Measurements from ENCODE around the gene CD151.
A peak's percentile ranks its signal among the peaks of the same experiment; 100 is the strongest.

CD151 gene

GRCh38 chr11:792873-793272, 39.9 kb upstream of the CD151 start:
- in situ Hi-C loops (cut with HindIII; ENCODE audit: low pct_unique_long_range_greater_than_20kb, low sequenced_read_pairs) = no loop called here
- no peak for DNase-seq (ENCODE audit: low read depth in 1 of 2, low spot score in 1 of 2)
- no peak for TF ChIP-seq JUND (IDR thresholded peaks at IDR 0.05; ENCODE audit: low read depth)

DNA sequence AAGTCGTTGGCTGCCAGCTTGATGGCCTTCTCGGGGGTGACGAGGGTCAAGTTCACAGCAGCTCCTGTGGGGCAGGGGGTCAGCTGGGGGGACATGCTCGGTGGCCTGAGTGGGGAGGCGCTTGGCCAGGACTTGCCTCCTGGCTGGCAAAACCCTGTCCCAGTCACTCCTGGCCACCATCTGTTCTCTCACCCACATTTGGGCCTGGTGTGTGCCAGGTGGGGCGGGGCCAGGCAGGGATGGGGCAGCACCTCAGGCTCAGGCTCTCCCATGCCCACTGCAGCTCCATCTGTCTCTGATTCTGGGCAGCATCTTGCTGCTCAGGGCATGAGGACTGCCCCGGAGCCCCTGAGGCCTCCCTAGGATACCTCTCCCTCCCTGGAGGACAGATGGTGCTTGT, 39.2 kb upstream of the CD151 start:
- no peak for TF ChIP-seq JUND (IDR thresholded peaks at IDR 0.05; ENCODE audit: low read depth)
- DNase-seq (ENCODE audit: low read depth in 1 of 2, low spot score in 1 of 2) = no peak
- in situ Hi-C loops (cut with HindIII; ENCODE audit: low pct_unique_long_range_greater_than_20kb, low sequenced_read_pairs) = no loop called here

GRCh38 chr11:794013-794765, 38.6 kb upstream of the CD151 start:
- in situ Hi-C loops (cut with HindIII; ENCODE audit: low pct_unique_long_range_greater_than_20kb, low sequenced_read_pairs) = no loop called here
- DNase-seq (ENCODE audit: low read depth in 1 of 2, low spot score in 1 of 2) = no peak
- TF ChIP-seq JUND (IDR thresholded peaks at IDR 0.05; ENCODE audit: low read depth) = no peak

DNA sequence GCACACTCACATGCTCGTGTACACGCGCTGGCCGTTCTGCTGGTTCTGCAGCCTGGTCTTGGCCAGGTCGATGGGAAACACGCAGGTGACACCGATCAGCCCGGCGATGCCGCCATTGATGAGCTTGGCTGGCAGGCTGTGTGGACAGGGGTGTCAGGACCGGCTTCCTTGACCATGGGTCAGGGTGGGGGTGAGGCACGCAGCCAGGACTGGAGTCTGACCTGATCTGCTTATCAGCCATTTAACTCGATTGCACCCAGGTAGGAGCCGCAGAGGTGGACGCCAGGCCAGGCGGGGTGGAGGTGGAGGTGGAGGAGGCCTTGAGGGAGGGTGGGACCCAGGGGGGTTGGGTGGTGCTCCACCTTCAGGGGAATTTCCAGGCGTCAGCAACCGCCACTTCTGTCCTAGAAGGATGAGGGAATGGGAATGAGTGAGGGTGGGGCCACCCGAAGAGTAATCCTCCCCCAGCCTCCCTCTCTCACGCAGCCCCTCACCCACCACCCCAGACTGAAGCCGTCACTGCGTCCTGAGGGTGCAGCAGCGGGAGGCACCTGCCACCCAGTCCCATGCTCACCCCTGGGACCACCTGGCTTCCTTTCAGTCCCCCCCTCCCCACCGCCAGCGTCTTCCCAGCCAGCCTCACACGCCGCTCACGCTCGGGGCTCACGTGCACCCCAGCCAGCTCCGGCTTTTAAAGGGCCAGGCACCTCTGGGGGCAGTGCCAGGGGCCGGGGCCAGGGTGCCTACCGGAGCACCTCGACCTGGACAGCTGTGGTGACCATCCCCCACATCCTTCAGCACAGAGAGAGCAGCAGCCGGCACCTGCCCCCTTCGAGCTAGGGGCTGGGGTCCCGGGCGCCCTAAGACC, 37.8 kb upstream of the CD151 start:
- in situ Hi-C loops (cut with HindIII; ENCODE audit: low pct_unique_long_range_greater_than_20kb, low sequenced_read_pairs) = no loop called here
- no peak for TF ChIP-seq JUND (IDR thresholded peaks at IDR 0.05; ENCODE audit: low read depth)
- DNase-seq (ENCODE audit: low read depth in 1 of 2, low spot score in 1 of 2) = no peak

DNA sequence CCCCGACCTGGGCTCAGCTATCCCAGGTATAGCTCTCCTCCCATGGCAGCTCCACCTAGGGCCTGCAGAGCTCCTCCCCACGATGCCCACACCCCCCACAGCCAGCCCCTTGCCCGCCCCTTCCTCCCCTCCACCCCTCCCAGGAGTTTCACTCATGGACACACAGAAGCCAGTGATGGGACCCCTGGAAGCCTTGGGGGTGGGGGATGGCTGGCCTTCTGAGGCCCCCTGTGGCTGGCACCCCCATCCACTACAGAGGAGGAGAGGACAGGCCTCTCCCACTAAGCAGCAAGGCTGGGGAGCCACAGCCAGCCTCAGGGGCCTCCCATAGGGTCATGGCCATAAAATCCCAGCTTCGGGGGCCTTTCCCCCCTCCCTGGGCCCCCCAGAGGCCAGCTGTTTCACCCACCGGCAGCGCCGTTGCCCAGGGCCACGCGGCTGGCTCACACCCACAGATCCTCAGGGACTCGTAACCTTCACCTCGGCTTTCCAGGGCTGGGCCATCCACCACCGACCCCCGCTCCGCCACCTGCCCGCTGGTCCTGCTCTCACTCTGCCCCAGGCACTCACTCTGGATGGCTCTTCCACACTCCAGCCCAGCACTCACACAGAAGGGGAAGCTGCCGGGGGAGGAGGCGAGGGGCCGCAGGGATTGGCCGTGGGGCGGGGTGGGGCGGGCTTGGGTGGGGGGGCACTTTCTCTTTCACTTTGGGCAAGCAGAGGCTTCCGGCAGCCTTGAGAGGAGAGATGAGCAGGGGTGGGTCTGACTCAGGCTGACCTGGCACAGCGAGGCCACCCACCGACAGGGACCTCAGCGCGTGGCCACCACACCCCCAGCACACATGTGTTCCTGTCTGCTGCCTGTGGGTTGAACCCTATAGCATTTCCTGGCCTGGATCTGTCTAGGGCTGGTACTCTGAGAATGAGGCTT, 36.9 kb upstream of the CD151 start:
- DNase-seq (ENCODE audit: low read depth in 1 of 2, low spot score in 1 of 2) = no peak
- no peak for TF ChIP-seq JUND (IDR thresholded peaks at IDR 0.05; ENCODE audit: low read depth)
- in situ Hi-C loops (cut with HindIII; ENCODE audit: low pct_unique_long_range_greater_than_20kb, low sequenced_read_pairs) = no loop called here

DNA sequence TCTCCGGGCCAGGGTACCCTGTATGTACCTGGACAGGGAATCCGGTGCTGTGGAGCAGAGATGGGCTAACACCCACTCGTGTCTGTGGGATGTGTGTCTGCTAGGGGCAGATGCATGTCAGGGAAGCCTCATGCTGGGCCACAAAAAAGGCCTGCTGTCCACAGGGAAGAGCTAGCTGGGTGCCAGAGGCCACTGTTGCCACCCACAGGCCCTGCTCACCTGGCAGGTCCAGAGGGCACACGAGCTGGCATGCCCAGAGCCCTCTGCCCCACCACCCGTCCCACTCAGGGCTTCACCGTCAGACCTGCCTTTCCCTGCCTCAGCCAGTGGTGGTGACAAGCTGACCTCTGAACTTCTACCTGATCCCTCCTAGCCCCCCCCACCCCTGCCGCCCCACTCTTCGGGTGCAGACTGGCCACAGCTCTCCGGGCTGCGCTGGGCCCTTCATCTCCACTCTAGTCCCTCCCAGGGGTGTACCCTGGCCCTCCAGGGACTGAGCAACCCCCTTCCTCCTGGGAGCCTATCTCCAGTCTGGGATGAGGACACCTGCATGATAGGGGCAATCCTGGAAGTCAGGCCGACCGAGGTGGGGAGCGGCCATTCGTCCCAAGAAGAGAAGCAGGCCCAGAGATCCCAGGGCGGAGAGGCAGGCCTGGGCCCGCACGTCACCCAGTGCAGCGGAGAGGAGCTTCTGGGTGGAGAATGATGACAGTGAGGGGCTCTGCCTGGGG, 36.0 kb upstream of the CD151 start:
- no peak for TF ChIP-seq JUND (IDR thresholded peaks at IDR 0.05; ENCODE audit: low read depth)
- no peak for DNase-seq (ENCODE audit: low read depth in 1 of 2, low spot score in 1 of 2)
- in situ Hi-C loops (cut with HindIII; ENCODE audit: low pct_unique_long_range_greater_than_20kb, low sequenced_read_pairs) = no loop called here

- in situ Hi-C loops (cut with HindIII; ENCODE audit: low pct_unique_long_range_greater_than_20kb, low sequenced_read_pairs) = no loop called here
- DNase-seq (ENCODE audit: low read depth in 1 of 2, low spot score in 1 of 2) = peak; percentile 65 to 71
- TF ChIP-seq JUND (IDR thresholded peaks at IDR 0.05; ENCODE audit: low read depth) = no peak
Observed at GRCh38 chr11:797296-798092, 35.3 kb upstream of the CD151 start.

DNA sequence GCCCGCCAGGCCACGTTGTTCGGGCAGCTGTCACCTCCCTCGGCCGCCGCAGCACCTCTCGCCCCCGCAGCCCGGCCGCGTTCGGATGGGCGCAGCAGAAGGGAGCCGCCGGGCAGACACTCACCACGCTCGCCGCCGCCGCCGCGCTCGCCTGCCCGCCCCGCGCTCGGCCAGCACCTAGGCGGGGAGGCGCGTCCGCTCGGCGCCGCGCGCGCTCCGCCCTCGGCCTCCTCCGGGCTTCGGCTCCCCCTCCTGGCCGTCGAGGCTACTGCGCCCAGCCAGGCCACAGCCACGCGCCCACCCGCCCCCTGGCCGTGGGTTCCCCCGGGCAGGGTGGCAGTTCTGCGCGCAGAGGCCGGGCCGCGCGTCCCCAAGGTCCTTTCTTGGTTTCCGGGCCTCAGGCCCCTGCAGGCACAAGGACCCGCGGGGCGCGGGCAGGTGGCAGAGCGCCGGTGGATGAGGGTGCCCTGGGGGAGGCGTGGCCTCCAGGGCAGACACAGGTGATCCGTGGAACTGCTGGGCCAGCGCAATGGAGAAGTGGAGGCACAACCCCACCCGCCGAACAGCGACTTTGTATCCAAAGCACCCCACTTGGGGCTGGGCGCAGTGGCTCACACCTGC, 34.5 kb upstream of the CD151 start, which contains the start of gene SLC25A22:
Gene SLC25A22, minus strand, starts transcription at position 189 of the 621 bp plus-strand sequence. CDS start 3,275 bp downstream, outside the sequence.
- in situ Hi-C loops (cut with HindIII; ENCODE audit: low pct_unique_long_range_greater_than_20kb, low sequenced_read_pairs) = no loop called here
- DNase-seq (ENCODE audit: low read depth in 1 of 2, low spot score in 1 of 2) = peak; percentile 77 to 81
- TF ChIP-seq JUND (IDR thresholded peaks at IDR 0.05; ENCODE audit: low read depth) = no peak

- in situ Hi-C loops (cut with HindIII; ENCODE audit: low pct_unique_long_range_greater_than_20kb, low sequenced_read_pairs) = no loop called here
- no peak for DNase-seq (ENCODE audit: low read depth in 1 of 2, low spot score in 1 of 2)
- no peak for TF ChIP-seq JUND (IDR thresholded peaks at IDR 0.05; ENCODE audit: low read depth)
Observed at GRCh38 chr11:799641-800316, 33.0 kb upstream of the CD151 start.

GRCh38 chr11:800473-800872, 32.3 kb upstream of the CD151 start:
- in situ Hi-C loops (cut with HindIII; ENCODE audit: low pct_unique_long_range_greater_than_20kb, low sequenced_read_pairs) = no loop called here
- TF ChIP-seq JUND (IDR thresholded peaks at IDR 0.05; ENCODE audit: low read depth) = no peak
- DNase-seq (ENCODE audit: low read depth in 1 of 2, low spot score in 1 of 2) = no peak

Measured in T47D (cell line).